ENCODE measurements around the gene SNU13.
"Not testable (repeated sequence)": the region's sequence is repeated elsewhere in the genome, so short reads cannot be mapped to it uniquely, and the experiment has no call there.

The SNU13 gene

GRCh38 chr22:41638124-41638523, 50.5 kb downstream of the SNU13 start:
- DNase-seq = no peak

GRCh38 chr22:41637623-41638022, 51.0 kb downstream of the SNU13 start:
- DNase-seq = not testable (repeated sequence)

GRCh38 chr22:41636467-41636866, 52.2 kb downstream of the SNU13 start:
- no peak for DNase-seq

- DNase-seq = not testable (repeated sequence)
These were observed 54.1 kb downstream of the SNU13 start for GRCh38 chr22:41634610-41635009.

GRCh38 chr22:41631615-41632014, 57.1 kb downstream of the SNU13 start:
- not testable (repeated sequence) for DNase-seq

- DNase-seq = not testable (repeated sequence)
These were observed 57.6 kb downstream of the SNU13 start for GRCh38 chr22:41631115-41631514.

- DNase-seq = no peak
These were observed 63.1 kb downstream of the SNU13 start for GRCh38 chr22:41625577-41625976.

All from stimulated activated CD4-positive, alpha-beta T cell treated with anti-CD3 and anti-CD28 coated beads, Interleukin-1b, Interleukin-23, amount 100 ng/mL, for 48 hours (primary cell).